ENCODE results near the gene ANXA11. TPM values are rescaled to one million over a fixed set of nuclear protein-coding genes. Genes with fewer than 3 reads are reported as not detected.

ANXA11 gene
- total RNA-seq, 2 donors from 2014 or later = 130 to 198 TPM

DNA sequence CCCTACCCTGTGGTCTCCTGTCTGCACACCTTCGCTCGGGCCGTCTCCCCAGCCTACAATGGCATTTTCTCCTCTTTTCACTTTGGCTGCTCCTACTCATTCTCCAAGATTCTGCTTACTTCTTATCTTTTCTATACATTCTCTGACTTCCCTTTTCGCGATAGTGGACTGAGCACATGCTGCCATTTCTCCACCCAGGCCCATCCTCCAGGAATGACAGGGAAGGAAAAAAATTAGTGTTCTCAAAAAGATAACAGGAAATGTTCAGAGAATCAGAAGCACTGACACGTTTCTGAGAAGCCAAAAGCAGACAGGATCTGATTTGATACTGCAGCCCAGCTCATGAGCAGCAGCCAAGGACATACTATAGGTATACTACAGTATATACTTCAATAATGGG is 6.4 kb upstream of the ANXA11 start:
- DNase-seq (ENCODE audit: low spot score) (no peak), ATAC-seq (ENCODE audit: insufficient number of reproducible peaks, low FRiP score, low read depth) (no peak)
- Histone ChIP-seq H3K4me1 (ENCODE audit: control insufficient read depth in 1 of 2, low read depth in 2 of 2) (peaks cover 6 to 23% of the 10 kb centered on the region in 2 donors), H3K27ac (no peak overlapping the region), H3K36me3 (no peaks in the 10 kb centered on the region), H3K27me3 (replicated peaks; ENCODE audit: insufficient read depth) (no peaks in the 10 kb centered on the region), H3K9me3 (no peaks in the 10 kb centered on the region), H3K4me3 (no peak overlapping the region)
- no peak for TF ChIP-seq CTCF (IDR thresholded peaks at IDR 0.05)

- H3K4me1 ChIP-seq (ENCODE audit: control insufficient read depth in 1 of 2, low read depth in 2 of 2) = peaks cover 13 to 35% of the 10 kb centered on the region in 2 donors
- ATAC-seq (ENCODE audit: insufficient number of reproducible peaks, low FRiP score, low read depth) = no peak
- no peak overlapping the region for H3K27ac ChIP-seq
- no peak overlapping the region for H3K4me3 ChIP-seq
- H3K9me3 ChIP-seq = no peaks in the 10 kb centered on the region
- TF ChIP-seq CTCF (IDR thresholded peaks at IDR 0.05) = no peak
- no peaks in the 10 kb centered on the region for H3K36me3 ChIP-seq
- H3K27me3 ChIP-seq (replicated peaks; ENCODE audit: insufficient read depth) = no peaks in the 10 kb centered on the region
- no peak for DNase-seq (ENCODE audit: low spot score)
Observed at GRCh38 chr10:80210259-80210658, 4.9 kb upstream of the ANXA11 start.

GRCh38 chr10:80207768-80208370 is 2.5 kb upstream of the ANXA11 start:
- DNase-seq (ENCODE audit: low spot score) (no peak), ATAC-seq (ENCODE audit: insufficient number of reproducible peaks, low FRiP score, low read depth) (no peak)
- peaks cover 22 to 51% of the 10 kb centered on the region in 2 donors for H3K4me1 ChIP-seq (ENCODE audit: control insufficient read depth in 1 of 2, low read depth in 2 of 2)
- TF ChIP-seq CTCF (IDR thresholded peaks at IDR 0.05) = no peak
- H3K4me3 ChIP-seq = peak overlapping the region; percentile 75
- no peaks in the 10 kb centered on the region for H3K36me3 ChIP-seq
- H3K27ac ChIP-seq = peak overlapping the region; percentile 98
- no peaks in the 10 kb centered on the region for H3K27me3 ChIP-seq (replicated peaks; ENCODE audit: insufficient read depth)
- H3K9me3 ChIP-seq = no peaks in the 10 kb centered on the region

DNA sequence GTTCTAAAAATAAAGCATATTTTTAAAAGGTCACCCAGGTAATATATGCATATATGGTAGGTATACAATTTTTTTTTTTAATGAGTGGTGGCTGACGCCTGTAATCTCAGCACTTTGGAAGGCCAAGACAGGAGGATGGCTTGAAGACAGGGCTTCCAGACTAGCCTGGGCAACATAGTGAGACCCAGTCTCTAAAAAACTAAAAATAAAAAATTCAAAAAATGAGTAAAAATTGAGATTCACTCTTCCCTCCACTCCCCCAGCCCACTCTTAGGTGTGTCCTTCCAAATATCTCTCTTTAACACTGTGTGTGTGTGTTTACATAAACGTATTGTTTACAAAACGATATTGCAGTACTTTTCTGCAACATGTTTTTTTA is 929 bp upstream of the ANXA11 start:
- H3K27me3 ChIP-seq (replicated peaks; ENCODE audit: insufficient read depth) = no peaks in the 10 kb centered on the region
- no peaks in the 10 kb centered on the region for H3K36me3 ChIP-seq
- H3K27ac ChIP-seq = peak overlapping the region; percentile 98
- H3K4me3 ChIP-seq = peak overlapping the region; percentile 91
- ATAC-seq (ENCODE audit: insufficient number of reproducible peaks, low FRiP score, low read depth) (no peak), DNase-seq (ENCODE audit: low spot score) (no peak)
- TF ChIP-seq CTCF (IDR thresholded peaks at IDR 0.05) = no peak
- peaks cover 36 to 67% of the 10 kb centered on the region in 2 donors for H3K4me1 ChIP-seq (ENCODE audit: control insufficient read depth in 1 of 2, low read depth in 2 of 2)
- no peaks in the 10 kb centered on the region for H3K9me3 ChIP-seq

DNA sequence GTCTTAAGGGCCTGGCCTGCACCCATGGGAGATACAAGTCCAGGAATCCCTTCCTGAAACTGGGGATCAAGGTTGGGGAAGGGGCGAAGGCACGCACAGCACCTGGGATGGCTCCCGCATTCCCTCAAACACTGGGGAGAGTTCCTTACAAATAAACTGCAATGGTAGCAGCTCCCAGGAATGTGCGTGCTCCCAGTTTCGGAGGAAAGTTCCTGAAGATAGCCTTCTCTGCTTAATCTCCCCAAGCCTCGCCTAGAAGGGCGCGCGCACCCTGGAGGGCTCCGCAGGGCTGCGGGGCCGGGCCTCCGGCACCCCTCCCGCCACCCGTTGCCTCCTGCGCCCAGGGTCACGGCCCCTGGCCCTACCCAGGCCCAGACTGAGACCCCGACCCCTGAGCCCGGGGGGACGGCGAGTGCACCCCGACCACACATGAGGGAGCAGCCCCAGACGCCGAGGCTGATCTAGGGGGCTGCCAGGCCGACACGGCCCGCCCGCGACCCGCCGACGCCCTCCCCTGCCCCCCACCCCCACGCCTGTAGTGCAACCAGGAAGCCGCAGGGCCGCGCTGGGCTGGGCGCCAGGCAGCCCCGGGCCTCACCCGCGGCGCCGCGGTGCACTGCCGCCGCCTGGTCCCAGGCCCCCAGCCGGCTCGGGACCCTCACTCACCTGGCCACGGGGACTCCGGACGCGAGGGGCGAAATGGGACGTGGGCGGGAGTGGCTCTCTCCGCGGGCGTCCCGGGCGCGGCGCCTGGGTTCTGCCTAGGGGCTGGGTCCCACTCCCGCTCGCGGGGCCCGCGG is 460 bp downstream of the ANXA11 start:
- peaks cover 49 to 81% of the 10 kb centered on the region in 2 donors for H3K4me1 ChIP-seq (ENCODE audit: control insufficient read depth in 1 of 2, low read depth in 2 of 2)
- TF ChIP-seq CTCF (IDR thresholded peaks at IDR 0.05) = no peak

More for the DNA sequence above, 460 bp downstream of the ANXA11 start:
- Histone ChIP-seq H3K4me3 (peak overlapping the region; percentile 91), H3K27ac (peak overlapping the region; percentile 98), H3K27me3 (replicated peaks; ENCODE audit: insufficient read depth) (no peaks in the 10 kb centered on the region), H3K36me3 (no peaks in the 10 kb centered on the region), H3K9me3 (no peaks in the 10 kb centered on the region)
- no peak for DNase-seq (ENCODE audit: low spot score)
- ATAC-seq (ENCODE audit: insufficient number of reproducible peaks, low FRiP score, low read depth) = no peak
